Measurements from ENCODE around the gene SLC25A48.
"Not testable (repeated sequence)": the region's sequence is repeated elsewhere in the genome, so short reads cannot be mapped to it uniquely, and the experiment has no call there.

The SLC25A48 gene

GRCh38 chr5:135857630-135858311 is 23.3 kb downstream of the SLC25A48 start:
- DNase-seq: no peak

GRCh38 chr5:135859186-135859585 is 24.7 kb downstream of the SLC25A48 start:
- DNase-seq: not testable (repeated sequence)

- DNase-seq: no peak
These were observed 25.2 kb downstream of the SLC25A48 start for GRCh38 chr5:135859641-135860040.

DNA sequence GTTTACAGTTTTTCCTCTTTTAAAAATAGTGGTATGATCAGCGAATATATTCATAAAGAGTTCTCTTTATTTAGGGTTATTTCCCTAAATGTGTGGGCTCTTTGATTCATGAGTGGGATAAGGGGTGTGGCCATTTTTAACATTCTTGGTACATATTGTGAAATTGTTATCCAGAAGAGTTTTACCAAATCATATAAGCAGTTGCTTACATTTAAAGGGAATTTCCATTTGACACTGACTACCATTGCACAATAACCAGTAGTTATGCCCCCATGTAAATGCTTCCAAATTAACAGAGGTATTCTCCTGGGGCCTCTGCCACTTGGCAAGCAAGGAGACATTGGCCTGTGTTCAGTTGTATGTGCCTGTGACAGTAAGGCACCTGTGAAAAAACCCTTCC is 27.2 kb downstream of the SLC25A48 start:
- no peak for DNase-seq

- DNase-seq: no peak
These were observed 27.6 kb downstream of the SLC25A48 start for GRCh38 chr5:135862086-135862485.

- DNase-seq: no peak
These were observed 28.3 kb downstream of the SLC25A48 start for GRCh38 chr5:135862744-135863143.

- no peak for DNase-seq
These were observed 30.3 kb downstream of the SLC25A48 start for GRCh38 chr5:135864503-135865435.

DNA sequence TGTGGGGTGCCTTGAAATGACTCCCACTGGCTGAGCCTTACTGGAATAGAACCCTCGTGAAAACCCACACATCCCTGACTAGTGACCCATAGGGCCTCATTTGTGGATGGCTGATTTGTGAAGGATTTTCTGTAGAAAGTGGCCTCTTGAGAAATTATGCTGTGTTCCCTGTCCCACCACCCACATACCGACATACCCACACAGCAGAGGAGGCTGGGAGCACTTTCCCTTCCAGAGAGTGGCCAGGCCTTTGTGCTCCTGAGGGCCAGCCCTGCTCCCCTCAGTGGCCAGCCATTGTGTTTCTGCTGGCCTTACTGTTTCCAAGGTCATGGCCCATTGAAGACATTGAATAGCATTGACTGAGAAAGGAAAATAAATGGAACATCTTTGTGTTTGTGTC is 31.6 kb downstream of the SLC25A48 start:
- DNase-seq: no peak

- no peak for DNase-seq
These were observed 33.1 kb downstream of the SLC25A48 start for GRCh38 chr5:135867599-135867998.

GRCh38 chr5:135868681-135869080 is 34.2 kb downstream of the SLC25A48 start:
- DNase-seq: no peak

- no peak for DNase-seq
These were observed 34.8 kb downstream of the SLC25A48 start for GRCh38 chr5:135869276-135869675.

GRCh38 chr5:135869935-135870334 is 35.5 kb downstream of the SLC25A48 start:
- no peak for DNase-seq

DNA sequence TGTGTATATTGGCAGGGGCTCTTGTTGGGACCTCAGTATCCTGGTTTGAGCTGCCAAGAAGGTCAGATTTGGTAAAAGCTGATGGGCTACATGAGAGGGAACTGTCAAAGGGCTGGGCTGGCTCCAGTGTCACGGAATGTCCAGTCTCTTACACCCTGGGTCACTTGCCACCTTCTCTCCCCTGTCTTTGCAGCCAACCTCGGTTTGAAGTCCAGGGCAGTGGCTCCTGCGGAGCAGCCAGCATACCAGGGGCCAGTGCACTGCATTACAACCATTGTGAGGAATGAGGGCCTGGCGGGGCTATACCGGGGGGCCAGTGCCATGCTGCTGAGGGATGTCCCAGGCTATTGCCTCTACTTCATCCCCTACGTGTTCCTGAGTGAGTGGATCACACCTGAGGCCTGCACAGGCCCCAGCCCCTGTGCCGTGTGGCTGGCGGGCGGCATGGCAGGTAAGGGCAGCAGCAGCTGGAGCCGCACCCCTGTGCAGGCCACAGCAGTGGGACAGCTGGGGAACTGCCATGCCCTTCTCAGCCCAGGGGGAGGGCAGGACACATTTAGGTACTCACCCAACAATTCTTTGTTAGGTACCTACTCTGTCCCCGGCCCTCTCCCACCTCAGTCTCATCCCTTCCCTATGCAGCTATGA is 36.9 kb downstream of the SLC25A48 start:
- no peak for DNase-seq

DNA sequence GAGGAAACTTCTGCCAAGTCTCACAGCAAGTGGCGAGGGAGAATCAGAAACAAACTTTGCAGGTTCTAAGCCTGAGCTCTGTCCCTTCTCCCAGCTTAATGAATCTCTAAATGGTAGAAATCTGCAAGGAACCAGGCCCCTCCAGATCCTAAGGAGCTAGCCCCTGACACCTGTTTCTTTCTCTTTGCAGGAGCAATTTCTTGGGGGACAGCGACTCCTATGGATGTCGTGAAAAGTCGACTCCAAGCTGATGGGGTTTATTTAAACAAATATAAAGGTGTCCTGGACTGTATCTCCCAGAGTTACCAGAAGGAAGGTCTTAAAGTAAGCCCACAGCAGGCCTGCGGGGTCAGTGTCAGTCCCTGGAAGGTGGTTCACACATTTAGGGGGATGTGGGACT is 39.4 kb downstream of the SLC25A48 start:
- DNase-seq: no peak

DNA sequence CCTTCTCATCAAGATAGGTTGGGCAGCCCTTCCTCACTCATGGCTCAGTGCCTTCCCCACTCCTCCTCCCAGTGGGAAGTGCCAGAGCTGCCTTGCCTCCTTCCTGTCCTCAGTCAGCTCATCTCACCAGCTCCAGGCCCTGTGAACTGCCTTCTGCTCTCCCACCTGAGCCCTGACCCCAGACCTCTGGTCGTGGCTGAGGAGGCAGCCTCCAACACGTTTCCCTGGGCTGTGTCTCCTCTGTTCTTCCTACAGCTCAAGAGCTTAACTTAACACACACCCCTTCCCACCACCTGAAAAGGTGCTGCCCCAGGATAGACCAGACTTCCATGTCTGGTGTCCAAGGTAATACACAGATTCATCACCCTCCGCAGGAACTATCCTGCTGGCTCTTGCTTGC is 40.0 kb downstream of the SLC25A48 start:
- no peak for DNase-seq

DNA sequence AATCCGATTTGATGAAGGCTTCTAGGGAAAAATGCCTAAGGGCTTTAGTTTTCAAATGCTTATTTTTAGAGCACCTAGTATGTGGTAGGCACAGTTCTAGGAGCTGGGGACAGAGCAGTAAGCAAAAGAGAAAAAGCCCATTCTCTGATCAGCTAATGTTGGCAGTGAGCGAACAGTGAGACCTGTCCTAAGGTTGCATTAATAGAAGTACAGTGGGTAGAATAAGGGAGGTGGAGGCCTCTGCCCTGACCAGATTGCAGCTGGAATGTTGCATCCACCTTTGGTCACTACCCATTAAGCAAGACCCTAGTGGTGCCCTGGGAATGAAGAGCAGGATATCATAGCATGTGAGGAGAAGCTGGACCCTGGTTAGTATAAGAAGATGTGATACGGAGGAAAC is 41.1 kb downstream of the SLC25A48 start:
- no peak for DNase-seq

DNA sequence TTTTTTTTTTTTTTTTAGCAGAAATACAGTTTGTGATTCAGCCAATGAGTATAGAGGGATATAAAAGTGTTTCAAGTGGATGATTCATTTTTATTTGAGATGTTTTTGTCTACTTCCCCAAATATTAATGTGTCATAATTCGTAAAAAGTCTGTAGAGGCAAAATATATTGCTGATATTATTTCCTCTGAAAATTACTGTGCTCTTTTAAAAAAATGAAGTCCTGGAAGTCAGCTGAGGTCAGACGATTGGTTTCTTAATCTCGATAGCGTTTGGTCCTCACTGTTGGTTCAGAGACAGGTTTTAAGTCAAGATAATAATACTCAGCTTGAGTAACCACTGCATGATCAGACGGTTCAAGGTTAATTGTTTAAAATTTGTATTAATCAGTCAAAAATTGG is 41.7 kb downstream of the SLC25A48 start:
- no peak for DNase-seq

DNA sequence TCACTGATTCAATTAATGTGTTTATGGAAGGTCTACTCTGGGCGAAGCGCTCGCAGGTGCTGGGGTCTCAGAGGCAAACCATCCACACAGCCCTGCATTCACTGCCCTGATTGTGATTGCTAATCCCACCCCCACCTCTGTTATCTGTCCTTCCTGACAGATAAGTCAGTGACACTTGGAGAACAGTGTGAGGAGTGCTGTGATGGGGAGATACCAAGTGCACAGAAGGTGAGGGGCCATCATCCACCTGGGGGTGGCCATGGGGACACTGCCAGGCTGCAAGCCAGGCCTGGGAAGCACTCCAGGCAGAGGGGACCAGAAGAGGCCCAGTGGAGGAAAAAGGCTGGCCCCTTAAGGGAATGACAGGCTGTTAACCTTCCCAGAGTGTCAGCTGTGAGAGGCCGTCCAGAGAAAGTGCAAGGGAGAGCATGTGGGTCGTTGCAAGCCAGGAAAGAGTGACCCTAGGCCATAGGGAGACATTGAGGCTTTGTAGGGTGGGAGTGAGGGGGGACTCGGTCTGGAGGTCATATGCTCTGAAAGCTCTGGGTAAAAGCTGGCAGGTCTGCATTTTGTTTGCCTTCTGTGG is 43.2 kb downstream of the SLC25A48 start:
- no peak for DNase-seq

DNA sequence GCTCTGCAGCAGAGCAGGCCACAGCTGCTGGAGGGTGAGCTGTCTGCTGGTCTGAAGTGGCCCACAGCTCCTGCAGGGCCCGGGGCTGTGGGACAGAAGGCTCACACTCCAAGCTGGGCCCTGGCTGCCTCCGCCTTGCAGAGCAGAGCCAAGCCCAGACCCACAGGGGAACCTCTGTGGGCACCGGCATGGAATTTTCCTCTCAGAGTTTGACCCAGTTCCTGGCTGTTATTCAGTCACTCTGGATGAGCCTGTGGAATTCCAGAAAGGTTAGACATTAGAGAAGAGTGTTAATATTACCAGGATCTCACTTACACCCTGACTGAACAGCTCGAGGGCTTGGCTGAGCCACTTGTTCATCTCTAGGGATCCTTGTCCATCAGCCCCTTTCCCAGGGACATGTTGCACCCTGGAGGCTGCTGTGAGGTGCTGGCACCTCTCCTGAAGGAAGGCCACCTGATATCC is 43.7 kb downstream of the SLC25A48 start:
- no peak for DNase-seq

DNA sequence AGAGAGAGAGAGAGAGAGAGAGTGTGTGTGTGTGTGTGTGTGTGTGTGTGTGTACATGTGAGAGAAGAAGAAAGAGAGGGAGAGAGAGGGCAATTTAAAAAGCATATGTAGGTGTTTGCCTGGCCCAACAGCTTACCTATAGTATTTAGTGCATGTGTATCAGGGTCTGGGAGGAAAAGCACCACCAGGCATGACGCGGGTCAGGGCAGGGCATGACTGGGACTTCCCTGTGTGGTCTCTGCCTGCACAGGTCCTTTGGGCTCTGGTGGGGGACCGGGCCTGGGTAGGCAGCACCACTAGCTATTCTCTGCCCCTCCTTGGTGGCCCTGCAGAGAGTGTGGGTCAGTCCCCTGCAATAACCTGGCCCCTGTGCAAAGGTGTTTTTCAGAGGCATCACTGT is 45.1 kb downstream of the SLC25A48 start:
- no peak for DNase-seq

GRCh38 chr5:135880278-135880677 is 45.8 kb downstream of the SLC25A48 start:
- no peak for DNase-seq

- no peak for DNase-seq
These were observed 46.3 kb downstream of the SLC25A48 start for GRCh38 chr5:135880801-135881200.

GRCh38 chr5:135881244-135881643 is 46.8 kb downstream of the SLC25A48 start:
- no peak for DNase-seq

Measured in T-helper 9 cell (primary cell).